ENCODE results near the gene TBK1. TPM values are rescaled to one million over a fixed set of nuclear protein-coding genes. Genes with fewer than 3 reads are reported as not detected.
"Not testable (repeated sequence)": the region's sequence is repeated elsewhere in the genome, so short reads cannot be mapped to it uniquely, and the experiment has no call there.

Gene TBK1
- total RNA-seq, 2 experiments from 2014 or later = 18.0 to 18.1 TPM

- Mint-ChIP-seq H3K27me3 (no peaks in the 10 kb centered on the region), H3K36me3 (no peaks in the 10 kb centered on the region), H3K27ac (no peak overlapping the region), H3K9me3 (no peaks in the 10 kb centered on the region), H3K4me1 (no peaks in the 10 kb centered on the region), H3K4me3 (no peak overlapping the region)
- DNase-seq = no peak
Observed at GRCh38 chr12:64532734-64533351, 80.9 kb downstream of the TBK1 start.

- Mint-ChIP-seq H3K4me1 (no peaks in the 10 kb centered on the region), H3K27ac (no peak overlapping the region), H3K36me3 (no peaks in the 10 kb centered on the region), H3K4me3 (no peak overlapping the region), H3K9me3 (no peaks in the 10 kb centered on the region), H3K27me3 (no peaks in the 10 kb centered on the region)
- DNase-seq = no peak
Observed at GRCh38 chr12:64534672-64535199, 82.8 kb downstream of the TBK1 start.

GRCh38 chr12:64538121-64538520 is 86.2 kb downstream of the TBK1 start:
- Mint-ChIP-seq H3K27me3 (peaks cover 11% of the 10 kb centered on the region), H3K27ac (no peak overlapping the region), H3K36me3 (no peaks in the 10 kb centered on the region), H3K9me3 (no peaks in the 10 kb centered on the region), H3K4me3 (no peak overlapping the region), H3K4me1 (no peaks in the 10 kb centered on the region)
- no peak for DNase-seq

- not testable (repeated sequence) for H3K4me1 Mint-ChIP-seq, H3K4me3 Mint-ChIP-seq, H3K36me3 Mint-ChIP-seq, DNase-seq, H3K27ac Mint-ChIP-seq, H3K9me3 Mint-ChIP-seq
- H3K27me3 Mint-ChIP-seq = peaks cover 11% of the 10 kb centered on the region
Observed at GRCh38 chr12:64542409-64543047, 90.6 kb downstream of the TBK1 start.

DNA sequence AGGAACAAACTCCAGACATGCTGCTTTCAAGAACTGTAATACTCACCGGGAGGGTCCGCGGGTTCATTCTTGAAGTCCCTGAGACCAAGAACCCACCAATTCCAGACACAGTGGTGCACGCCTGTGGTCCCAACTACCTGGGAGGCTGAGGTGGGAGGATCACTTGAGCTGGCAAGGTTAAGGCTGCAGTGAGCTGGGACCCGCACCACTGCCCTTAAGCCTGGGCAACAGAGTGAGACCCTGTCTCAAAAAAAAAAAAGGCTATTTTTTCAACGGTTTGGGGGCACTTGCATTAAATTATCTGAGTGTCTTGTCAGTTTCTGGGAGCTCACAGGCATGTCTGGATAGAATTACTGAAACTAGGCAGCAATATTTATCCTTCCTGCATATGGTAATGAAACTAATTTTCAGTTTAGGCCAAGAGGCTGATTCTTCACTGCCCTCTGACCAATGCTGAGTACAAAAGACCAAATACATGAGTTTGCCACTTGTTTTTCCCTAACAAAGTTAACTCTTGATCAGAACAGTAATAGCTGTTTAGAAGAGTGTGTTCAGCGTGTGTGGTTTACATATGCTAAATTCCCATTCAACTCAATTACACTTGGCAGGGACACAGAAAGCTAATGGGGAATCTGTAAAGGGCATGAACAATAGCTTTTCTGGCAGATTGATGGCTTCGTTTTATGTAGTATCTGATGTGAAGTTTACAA is 92.6 kb downstream of the TBK1 start:
- H3K36me3 Mint-ChIP-seq = no peaks in the 10 kb centered on the region
- H3K9me3 Mint-ChIP-seq = no peaks in the 10 kb centered on the region
- DNase-seq = no peak
- H3K4me1 Mint-ChIP-seq = peaks cover 3% of the 10 kb centered on the region
- H3K27ac Mint-ChIP-seq = no peak overlapping the region
- peaks cover 11% of the 10 kb centered on the region for H3K27me3 Mint-ChIP-seq
- H3K4me3 Mint-ChIP-seq = no peak overlapping the region

DNA sequence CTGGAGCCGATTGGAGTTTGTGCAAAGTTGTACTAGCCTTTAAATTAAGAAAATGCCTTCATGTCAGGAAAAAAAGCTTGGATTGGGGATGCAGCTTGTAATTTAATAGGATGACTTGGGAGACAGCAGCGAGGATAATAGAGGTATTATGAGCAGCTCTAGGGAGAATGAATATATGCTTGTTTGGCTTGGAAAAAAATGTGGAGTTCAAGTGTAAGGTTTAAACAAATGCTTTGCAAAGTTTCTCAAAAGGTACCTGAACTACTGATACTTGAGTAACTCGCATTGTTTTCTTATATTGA is 93.1 kb downstream of the TBK1 start:
- no peak overlapping the region for H3K27ac Mint-ChIP-seq
- no peaks in the 10 kb centered on the region for H3K9me3 Mint-ChIP-seq
- peaks cover 11% of the 10 kb centered on the region for H3K27me3 Mint-ChIP-seq
- no peak overlapping the region for H3K4me3 Mint-ChIP-seq
- no peak for DNase-seq
- no peaks in the 10 kb centered on the region for H3K36me3 Mint-ChIP-seq
- peaks cover 6% of the 10 kb centered on the region for H3K4me1 Mint-ChIP-seq

GRCh38 chr12:64549108-64549507 is 97.2 kb downstream of the TBK1 start:
- no peaks in the 10 kb centered on the region for H3K9me3 Mint-ChIP-seq
- H3K27ac Mint-ChIP-seq = no peak overlapping the region
- H3K4me1 Mint-ChIP-seq = peaks cover 8% of the 10 kb centered on the region

GRCh38 chr12:64550755-64551154 is 98.8 kb downstream of the TBK1 start:
- Mint-ChIP-seq H3K9me3 (no peaks in the 10 kb centered on the region), H3K4me3 (no peak overlapping the region), H3K27me3 (no peaks in the 10 kb centered on the region), H3K27ac (no peak overlapping the region), H3K36me3 (no peaks in the 10 kb centered on the region), H3K4me1 (peaks cover 8% of the 10 kb centered on the region)
- DNase-seq = no peak

More at GRCh38 chr12:64549108-64549507, 97.2 kb downstream of the TBK1 start:
- Mint-ChIP-seq H3K36me3 (no peaks in the 10 kb centered on the region), H3K4me3 (no peak overlapping the region), H3K27me3 (no peaks in the 10 kb centered on the region)
- DNase-seq = no peak

- peaks cover 8% of the 10 kb centered on the region for H3K4me1 Mint-ChIP-seq
- no peaks in the 10 kb centered on the region for H3K9me3 Mint-ChIP-seq
- H3K36me3 Mint-ChIP-seq = no peaks in the 10 kb centered on the region
- H3K4me3 Mint-ChIP-seq = no peak overlapping the region
- no peaks in the 10 kb centered on the region for H3K27me3 Mint-ChIP-seq
- no peak for DNase-seq
- no peak overlapping the region for H3K27ac Mint-ChIP-seq
Observed at GRCh38 chr12:64551676-64552075, 99.8 kb downstream of the TBK1 start.

Other genes with a start within 250 kb of the TBK1 start
- 10 to 100 TPM; 12.9 to 13.4 TPM for gene KICS2, start 229.8 kb upstream of the TBK1 start, total RNA-seq
- not detected for gene C12orf56, start 61.4 kb upstream of the TBK1 start, total RNA-seq
- gene XPOT, start 47.7 kb upstream of the TBK1 start, total RNA-seq = 100 to 1,000 TPM; 193 to 194 TPM
- gene RASSF3, start 158.4 kb downstream of the TBK1 start, total RNA-seq = 10 to 100 TPM; 48.0 to 51.0 TPM